HFFc6 (cell line): ENCODE data around the gene RRM1. TPM values are rescaled to one million over a fixed set of nuclear protein-coding genes. Genes with fewer than 3 reads are reported as not detected.

ENCODE experiments used
- DNase-seq: peaks from one replicate; pipeline ENCODE4 v3.0.0-alpha.2; 2018
- H3K27ac Mint-ChIP-seq: 2 replicates; pipeline ENCODE4 v1.8.0; 2020; ENCODE audit warnings: mild to moderate bottlenecking, mixed read lengths
- H3K27me3 Mint-ChIP-seq: 2 replicates; pipeline ENCODE4 v1.8.0; 2021; ENCODE audit warnings: mild to moderate bottlenecking, moderate library complexity, mixed read lengths; ENCODE audit not compliant: insufficient read depth
- H3K36me3 Mint-ChIP-seq: 2 replicates; pipeline ENCODE4 v1.8.0; 2021; ENCODE audit warnings: low read depth, mixed read lengths
- H3K4me1 Mint-ChIP-seq: 2 replicates; pipeline ENCODE4 v1.8.0; 2020; ENCODE audit warnings: low read depth, mixed read lengths
- H3K4me3 Mint-ChIP-seq: 2 replicates; pipeline ENCODE4 v1.8.0; 2020; ENCODE audit warnings: mild to moderate bottlenecking, moderate library complexity, mixed read lengths
- H3K9me3 Mint-ChIP-seq: 2 replicates; pipeline ENCODE4 v1.8.0; 2020; ENCODE audit warnings: mild to moderate bottlenecking, mixed read lengths
- CTCF ChIP-seq: fragments of 200-600 bp; sonication (generic); IDR thresholded peaks from 2 replicates; pipeline ENCODE4 v1.5.0; 2021; ENCODE audit warnings: antibody characterized with exemption, mild to moderate bottlenecking
- total RNA-seq, 6 experiments: library from RNA; stranded (reverse); fragmentation: NEBNext Ultra II Directional; extraction: Animal tissue kit (Norgen Biotek cat#: 25700); gene quantifications; 2 replicates in 1 of 6; 3 replicates in 5 of 6; pipeline ENCODE4 v1.2.3, GENCODE V29; 2021

The RRM1 gene
- total RNA-seq, 6 experiments from 2014 or later, result 68.1 to 145 (median 126) TPM

- no peaks in the 10 kb centered on the region; the same call in 1 of the 2 replicates for H3K27me3 Mint-ChIP-seq
- H3K9me3 Mint-ChIP-seq, result no peaks in the 10 kb centered on the region
- no peak overlapping the region for H3K4me3 Mint-ChIP-seq
- TF ChIP-seq CTCF, result no peak
- peaks cover 13% of the 10 kb centered on the region for H3K36me3 Mint-ChIP-seq
- peaks cover 21% of the 10 kb centered on the region for H3K4me1 Mint-ChIP-seq
- DNase-seq, result no peak
- no peak overlapping the region for H3K27ac Mint-ChIP-seq
Observed at GRCh38 chr11:4083198-4083597, 11.4 kb upstream of the RRM1 start.

- peaks cover 21% of the 10 kb centered on the region for H3K4me1 Mint-ChIP-seq
- H3K9me3 Mint-ChIP-seq, result no peaks in the 10 kb centered on the region
- peaks cover 13% of the 10 kb centered on the region for H3K36me3 Mint-ChIP-seq
- DNase-seq, result no peak
- H3K27ac Mint-ChIP-seq, result no peak overlapping the region
- H3K27me3 Mint-ChIP-seq, result no peaks in the 10 kb centered on the region; the same call in 1 of the 2 replicates
- no peak for TF ChIP-seq CTCF
- H3K4me3 Mint-ChIP-seq, result no peak overlapping the region
Observed at GRCh38 chr11:4084406-4085125, 10.0 kb upstream of the RRM1 start.

- no peaks in the 10 kb centered on the region; the same call in 1 of the 2 replicates for H3K27me3 Mint-ChIP-seq
- no peaks in the 10 kb centered on the region for H3K9me3 Mint-ChIP-seq
- H3K36me3 Mint-ChIP-seq, result peaks cover 13% of the 10 kb centered on the region
- no peak overlapping the region for H3K4me3 Mint-ChIP-seq
- DNase-seq, result no peak
- H3K4me1 Mint-ChIP-seq, result peaks cover 21% of the 10 kb centered on the region
- no peak for TF ChIP-seq CTCF
- no peak overlapping the region for H3K27ac Mint-ChIP-seq
Observed at GRCh38 chr11:4085575-4085974, 9.0 kb upstream of the RRM1 start.

- H3K27ac Mint-ChIP-seq, result peak overlapping the region; percentile 22; the same call in 1 of the 2 replicates
- no peak overlapping the region for H3K4me3 Mint-ChIP-seq
- peaks cover 13% of the 10 kb centered on the region for H3K36me3 Mint-ChIP-seq
- no peak for DNase-seq
- H3K27me3 Mint-ChIP-seq, result no peaks in the 10 kb centered on the region; the same call in 1 of the 2 replicates
- no peak for TF ChIP-seq CTCF
- no peaks in the 10 kb centered on the region for H3K9me3 Mint-ChIP-seq
- H3K4me1 Mint-ChIP-seq, result peaks cover 19% of the 10 kb centered on the region
Observed at GRCh38 chr11:4086575-4087353, 7.8 kb upstream of the RRM1 start.

DNA sequence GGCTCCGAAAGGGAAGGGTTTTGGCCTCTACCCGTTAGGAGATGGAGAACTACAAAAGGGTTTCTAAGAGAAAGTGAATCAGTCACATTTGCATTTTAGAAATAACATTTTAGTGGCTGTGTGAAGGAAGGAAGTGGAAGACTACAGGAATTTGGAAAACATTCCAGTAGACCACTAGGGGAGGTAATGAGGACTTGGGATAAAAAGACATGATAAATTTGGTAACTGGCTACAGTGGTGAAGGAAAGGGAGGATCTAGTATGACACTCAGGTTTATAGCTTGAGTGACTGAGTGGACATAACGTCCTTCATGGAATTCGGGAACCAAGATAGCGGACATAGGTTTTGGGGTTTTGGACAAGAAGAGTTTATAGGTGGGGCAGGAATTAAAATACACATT, 7.0 kb upstream of the RRM1 start:
- Mint-ChIP-seq H3K27me3 (no peaks in the 10 kb centered on the region; the same call in 1 of the 2 replicates), H3K36me3 (peaks cover 13% of the 10 kb centered on the region), H3K9me3 (no peaks in the 10 kb centered on the region), H3K4me3 (no peak overlapping the region), H3K27ac (peak overlapping the region; percentile 22; the same call in 1 of the 2 replicates), H3K4me1 (peaks cover 15% of the 10 kb centered on the region)
- peak; percentile 33 for DNase-seq
- TF ChIP-seq CTCF, result peak; percentile 69
